Lower leg skin (tissue), 3 donors: ENCODE results near the gene AMH.

Experiments used
- POLR2A ChIP-seq, 2 donors: fragments of 450-650 bp; IDR thresholded peaks; one replicate each; pipeline ENCODE4 v1.6.1; 2016 to 2017; ENCODE audit warnings: antibody characterized with exemption in 2 of 2, mild to moderate bottlenecking in 1 of 2, moderate library complexity in 1 of 2
- TF ChIP-seq, protein P1 (sequence below), 3 donors: fragments of 450-650 bp; IDR thresholded peaks; one replicate each; pipeline ENCODE4 v1.5.1; 2016; ENCODE audit warnings: antibody characterized with exemption in 3 of 3, mild to moderate bottlenecking in 3 of 3, moderate library complexity in 2 of 3

DNA sequence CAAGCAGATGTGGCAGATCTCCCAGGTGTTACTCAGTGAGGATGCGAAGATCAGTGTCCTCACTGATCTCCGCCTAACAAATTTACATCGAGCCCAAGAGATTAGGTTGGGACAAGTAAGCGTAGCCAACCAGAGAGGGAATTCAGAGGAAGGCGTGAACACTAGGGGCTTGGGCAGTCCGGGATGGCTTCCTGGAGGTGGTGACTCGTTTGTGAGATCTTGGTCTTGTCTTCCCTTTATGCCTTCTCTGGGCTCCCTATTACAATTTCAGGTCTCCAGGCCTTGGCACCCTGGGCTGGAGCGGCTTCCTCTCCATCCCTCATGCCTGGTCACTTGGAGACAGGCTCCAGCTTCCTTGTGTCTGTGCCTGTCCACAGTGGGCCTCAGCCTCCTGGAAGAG lies 6.3 kb upstream of the AMH start:
- TF ChIP-seq, protein P1, sequence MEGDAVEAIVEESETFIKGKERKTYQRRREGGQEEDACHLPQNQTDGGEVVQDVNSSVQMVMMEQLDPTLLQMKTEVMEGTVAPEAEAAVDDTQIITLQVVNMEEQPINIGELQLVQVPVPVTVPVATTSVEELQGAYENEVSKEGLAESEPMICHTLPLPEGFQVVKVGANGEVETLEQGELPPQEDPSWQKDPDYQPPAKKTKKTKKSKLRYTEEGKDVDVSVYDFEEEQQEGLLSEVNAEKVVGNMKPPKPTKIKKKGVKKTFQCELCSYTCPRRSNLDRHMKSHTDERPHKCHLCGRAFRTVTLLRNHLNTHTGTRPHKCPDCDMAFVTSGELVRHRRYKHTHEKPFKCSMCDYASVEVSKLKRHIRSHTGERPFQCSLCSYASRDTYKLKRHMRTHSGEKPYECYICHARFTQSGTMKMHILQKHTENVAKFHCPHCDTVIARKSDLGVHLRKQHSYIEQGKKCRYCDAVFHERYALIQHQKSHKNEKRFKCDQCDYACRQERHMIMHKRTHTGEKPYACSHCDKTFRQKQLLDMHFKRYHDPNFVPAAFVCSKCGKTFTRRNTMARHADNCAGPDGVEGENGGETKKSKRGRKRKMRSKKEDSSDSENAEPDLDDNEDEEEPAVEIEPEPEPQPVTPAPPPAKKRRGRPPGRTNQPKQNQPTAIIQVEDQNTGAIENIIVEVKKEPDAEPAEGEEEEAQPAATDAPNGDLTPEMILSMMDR (IDR thresholded peaks at IDR 0.05) = no peak
- TF ChIP-seq POLR2A (IDR thresholded peaks at IDR 0.05) = no peak
